ENCODE data around the gene SKAP1. TPM values are rescaled to one million over a fixed set of nuclear protein-coding genes. Genes with fewer than 3 reads are reported as not detected.
"Not testable (repeated sequence)": the region's sequence is repeated elsewhere in the genome, so short reads cannot be mapped to it uniquely, and the experiment has no call there.

The SKAP1 gene
- total RNA-seq, 4 donors from 2014 or later = 1.1 to 1.7 (median 1.2) TPM

- 63% methylated on average over 4 of the region's 4 CpGs for WGBS
These were observed 174.3 kb downstream of the SKAP1 start for GRCh38 chr17:48255759-48256158.

GRCh38 chr17:48254896-48255295, 175.1 kb downstream of the SKAP1 start:
- no peak for DNase-seq (ENCODE audit: extremely low spot score)
- Histone ChIP-seq H3K27ac (replicated peaks in 1 of 4) (no peak overlapping the region), H3K27me3 (peaks cover 0 to 30% (median 0%) of the 10 kb centered on the region in 4 donors), H3K36me3 (no peaks in the 10 kb centered on the region), H3K9me3 (no peaks in the 10 kb centered on the region), H3K4me3 (no peak overlapping the region), H3K4me1 (no peaks in the 10 kb centered on the region)
- WGBS = 28% methylated on average over 1 of the region's 1 CpG
- intact Hi-C loops (cut with DNase I) = no loop called here
- TF ChIP-seq POLR2AphosphoS5 (IDR thresholded peaks at IDR 0.05) (no peak), CTCF (IDR thresholded peaks at IDR 0.05) (no peak), EP300 (IDR thresholded peaks at IDR 0.05) (no peak), POLR2A (IDR thresholded peaks at IDR 0.05; ENCODE audit: low read depth) (no peak)

More at GRCh38 chr17:48255759-48256158, 174.3 kb downstream of the SKAP1 start:
- Histone ChIP-seq H3K4me3 (no peak overlapping the region), H3K27ac (replicated peaks in 1 of 4) (no peak overlapping the region), H3K9me3 (no peaks in the 10 kb centered on the region), H3K27me3 (peaks cover 0 to 29% (median 0%) of the 10 kb centered on the region in 4 donors), H3K4me1 (no peaks in the 10 kb centered on the region), H3K36me3 (no peaks in the 10 kb centered on the region)
- DNase-seq (ENCODE audit: extremely low spot score) = no peak
- intact Hi-C loops (cut with DNase I) = no loop called here
- TF ChIP-seq EP300 (IDR thresholded peaks at IDR 0.05) = no peak
- no peak for TF ChIP-seq POLR2AphosphoS5 (IDR thresholded peaks at IDR 0.05)
- no peak for TF ChIP-seq POLR2A (IDR thresholded peaks at IDR 0.05; ENCODE audit: low read depth)

GRCh38 chr17:48253975-48254374, 176.0 kb downstream of the SKAP1 start:
- no peaks in the 10 kb centered on the region for H3K36me3 ChIP-seq
- WGBS = 60% methylated on average over 2 of the region's 2 CpGs
- no peak overlapping the region for H3K4me3 ChIP-seq
- no peaks in the 10 kb centered on the region for H3K9me3 ChIP-seq
- intact Hi-C loops (cut with DNase I) = no loop called here
- H3K4me1 ChIP-seq = no peaks in the 10 kb centered on the region
- no peak for DNase-seq (ENCODE audit: extremely low spot score)
- TF ChIP-seq CTCF (IDR thresholded peaks at IDR 0.05) (no peak), EP300 (IDR thresholded peaks at IDR 0.05) (no peak), POLR2A (IDR thresholded peaks at IDR 0.05; ENCODE audit: low read depth) (no peak), POLR2AphosphoS5 (IDR thresholded peaks at IDR 0.05) (no peak)
- peaks cover 0 to 26% (median 0%) of the 10 kb centered on the region in 4 donors for H3K27me3 ChIP-seq
- no peak overlapping the region for H3K27ac ChIP-seq (replicated peaks in 1 of 4)

GRCh38 chr17:48251950-48252349, 178.1 kb downstream of the SKAP1 start:
- H3K4me3 ChIP-seq = no peak overlapping the region
- no peak for TF ChIP-seq CTCF (IDR thresholded peaks at IDR 0.05)
- no peak for TF ChIP-seq EP300 (IDR thresholded peaks at IDR 0.05)
- no peak for TF ChIP-seq POLR2AphosphoS5 (IDR thresholded peaks at IDR 0.05)
- TF ChIP-seq POLR2A (IDR thresholded peaks at IDR 0.05; ENCODE audit: low read depth) = no peak
- H3K27me3 ChIP-seq = peaks cover 0 to 28% (median 0%) of the 10 kb centered on the region in 4 donors
- H3K36me3 ChIP-seq = no peaks in the 10 kb centered on the region
- intact Hi-C loops (cut with DNase I) = no loop called here
- H3K27ac ChIP-seq (replicated peaks in 1 of 4) = no peak overlapping the region
- no peaks in the 10 kb centered on the region for H3K9me3 ChIP-seq
- H3K4me1 ChIP-seq = no peaks in the 10 kb centered on the region
- 84% methylated on average over 3 of the region's 3 CpGs for WGBS
- DNase-seq (ENCODE audit: extremely low spot score) = no peak

GRCh38 chr17:48250949-48251348, 179.1 kb downstream of the SKAP1 start:
- no peak for DNase-seq (ENCODE audit: extremely low spot score)
- peaks cover 0 to 31% (median 0%) of the 10 kb centered on the region in 4 donors for H3K27me3 ChIP-seq
- TF ChIP-seq POLR2AphosphoS5 (IDR thresholded peaks at IDR 0.05) (no peak), POLR2A (IDR thresholded peaks at IDR 0.05; ENCODE audit: low read depth) (no peak), CTCF (IDR thresholded peaks at IDR 0.05) (no peak), EP300 (IDR thresholded peaks at IDR 0.05) (no peak)
- no peaks in the 10 kb centered on the region for H3K36me3 ChIP-seq
- H3K9me3 ChIP-seq = no peaks in the 10 kb centered on the region
- no peak overlapping the region for H3K27ac ChIP-seq (replicated peaks in 1 of 4)
- intact Hi-C loops (cut with DNase I) = no loop called here
- no peak overlapping the region for H3K4me3 ChIP-seq
- 78% methylated on average over 8 of the region's 8 CpGs for WGBS
- no peaks in the 10 kb centered on the region for H3K4me1 ChIP-seq

- H3K36me3 ChIP-seq; intact Hi-C loops (cut with DNase I); H3K9me3 ChIP-seq; DNase-seq (ENCODE audit: extremely low spot score); H3K4me3 ChIP-seq; H3K27ac ChIP-seq (replicated peaks in 1 of 4); H3K4me1 ChIP-seq: not testable (repeated sequence)
- 94% methylated on average over 5 of the region's 5 CpGs for WGBS
- peaks cover 0 to 37% (median 2%) of the 10 kb centered on the region in 4 donors for H3K27me3 ChIP-seq
These were observed 180.0 kb downstream of the SKAP1 start for GRCh38 chr17:48250059-48250458.

Data from esophagus muscularis mucosa (tissue), 4 donors.